ENCODE data around the gene ACOX3.

The ACOX3 gene

DNA sequence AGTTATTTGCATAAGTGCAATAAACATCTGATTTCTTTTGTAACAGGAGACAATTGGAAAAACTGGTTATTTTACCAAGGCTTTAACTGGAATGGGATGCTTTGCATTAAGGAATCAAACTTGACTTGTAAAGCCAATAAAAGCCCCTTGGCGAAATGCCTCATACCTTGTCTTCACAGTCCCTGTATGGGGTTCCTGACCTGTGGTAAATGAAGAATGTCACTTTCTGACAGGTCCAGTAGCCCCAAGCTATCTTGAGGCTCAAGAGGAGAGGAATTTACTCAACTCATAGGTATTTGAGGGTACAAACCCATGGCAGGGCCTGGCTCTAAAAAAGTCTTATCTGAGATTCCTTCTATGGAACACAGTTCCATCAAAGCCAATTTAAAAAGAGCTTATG lies 78.0 kb downstream of the ACOX3 start:
- H3K4me3 ChIP-seq (ENCODE audit: low read depth, low read length) = no peak overlapping the region
- H3K27me3 ChIP-seq = no peaks in the 10 kb centered on the region
- H3K4me1 ChIP-seq = peaks cover 7% of the 10 kb centered on the region; the same call in 1 of the 2 replicates
- DNase-seq = no peak
- no peaks in the 10 kb centered on the region for H3K9me3 ChIP-seq
- TF ChIP-seq, protein P1, sequence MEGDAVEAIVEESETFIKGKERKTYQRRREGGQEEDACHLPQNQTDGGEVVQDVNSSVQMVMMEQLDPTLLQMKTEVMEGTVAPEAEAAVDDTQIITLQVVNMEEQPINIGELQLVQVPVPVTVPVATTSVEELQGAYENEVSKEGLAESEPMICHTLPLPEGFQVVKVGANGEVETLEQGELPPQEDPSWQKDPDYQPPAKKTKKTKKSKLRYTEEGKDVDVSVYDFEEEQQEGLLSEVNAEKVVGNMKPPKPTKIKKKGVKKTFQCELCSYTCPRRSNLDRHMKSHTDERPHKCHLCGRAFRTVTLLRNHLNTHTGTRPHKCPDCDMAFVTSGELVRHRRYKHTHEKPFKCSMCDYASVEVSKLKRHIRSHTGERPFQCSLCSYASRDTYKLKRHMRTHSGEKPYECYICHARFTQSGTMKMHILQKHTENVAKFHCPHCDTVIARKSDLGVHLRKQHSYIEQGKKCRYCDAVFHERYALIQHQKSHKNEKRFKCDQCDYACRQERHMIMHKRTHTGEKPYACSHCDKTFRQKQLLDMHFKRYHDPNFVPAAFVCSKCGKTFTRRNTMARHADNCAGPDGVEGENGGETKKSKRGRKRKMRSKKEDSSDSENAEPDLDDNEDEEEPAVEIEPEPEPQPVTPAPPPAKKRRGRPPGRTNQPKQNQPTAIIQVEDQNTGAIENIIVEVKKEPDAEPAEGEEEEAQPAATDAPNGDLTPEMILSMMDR (IDR thresholded peaks at IDR 0.05; ENCODE audit: low read depth, low read length) = no peak
- H3K36me3 ChIP-seq = no peaks in the 10 kb centered on the region

DNA sequence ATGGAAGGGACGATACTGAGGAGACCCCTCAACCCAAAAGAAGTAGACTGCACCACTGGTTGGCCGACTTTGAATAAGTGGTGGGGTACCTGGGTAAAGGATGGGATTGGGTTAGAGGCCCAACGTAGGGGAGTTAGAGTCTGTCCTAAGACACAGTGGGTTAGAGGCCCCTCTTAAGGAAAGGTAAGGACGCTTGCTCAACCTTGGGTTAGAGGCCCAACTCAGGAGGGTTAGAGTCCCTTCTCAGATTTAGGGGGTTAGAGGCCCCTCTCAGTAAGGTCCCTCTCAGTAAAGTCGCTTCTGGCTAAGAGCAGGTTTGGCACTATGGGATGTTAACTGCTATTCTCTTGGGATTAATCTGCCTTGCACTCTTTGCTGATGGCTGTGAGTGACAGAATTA lies 81.3 kb downstream of the ACOX3 start:
- DNase-seq = no peak
- no peak overlapping the region for H3K4me3 ChIP-seq (ENCODE audit: low read depth, low read length)
- TF ChIP-seq, protein P1 (IDR thresholded peaks at IDR 0.05; ENCODE audit: low read depth, low read length) = no peak
- H3K9me3 ChIP-seq = no peaks in the 10 kb centered on the region
- no peaks in the 10 kb centered on the region for H3K27me3 ChIP-seq
- H3K36me3 ChIP-seq = no peaks in the 10 kb centered on the region
- H3K4me1 ChIP-seq = no peaks in the 10 kb centered on the region

DNA sequence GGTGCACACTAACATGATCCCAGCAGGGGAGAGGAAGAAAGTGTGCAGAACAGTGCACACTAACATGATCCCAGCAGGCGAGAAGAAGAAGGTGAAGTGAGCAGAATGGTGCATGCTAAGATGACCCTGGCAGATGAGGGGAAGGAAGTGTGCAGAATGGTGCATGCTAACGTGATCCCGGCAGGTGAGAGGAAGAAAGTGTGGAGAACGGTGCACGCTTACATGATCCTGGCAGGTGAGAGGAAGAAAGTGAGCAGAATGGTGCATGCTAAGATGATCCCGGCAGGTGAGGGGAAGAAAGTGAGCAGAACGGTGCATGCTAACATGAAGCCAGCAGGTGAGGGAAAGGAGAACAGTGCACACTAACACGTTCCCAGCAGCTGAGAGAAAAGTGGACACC lies 83.7 kb downstream of the ACOX3 start:
- Histone ChIP-seq H3K27me3 (no peaks in the 10 kb centered on the region), H3K36me3 (no peaks in the 10 kb centered on the region), H3K4me1 (no peaks in the 10 kb centered on the region), H3K9me3 (no peaks in the 10 kb centered on the region), H3K4me3 (ENCODE audit: low read depth, low read length) (no peak overlapping the region)
- DNase-seq = no peak
- TF ChIP-seq, protein P1 (IDR thresholded peaks at IDR 0.05; ENCODE audit: low read depth, low read length) = no peak

DNA sequence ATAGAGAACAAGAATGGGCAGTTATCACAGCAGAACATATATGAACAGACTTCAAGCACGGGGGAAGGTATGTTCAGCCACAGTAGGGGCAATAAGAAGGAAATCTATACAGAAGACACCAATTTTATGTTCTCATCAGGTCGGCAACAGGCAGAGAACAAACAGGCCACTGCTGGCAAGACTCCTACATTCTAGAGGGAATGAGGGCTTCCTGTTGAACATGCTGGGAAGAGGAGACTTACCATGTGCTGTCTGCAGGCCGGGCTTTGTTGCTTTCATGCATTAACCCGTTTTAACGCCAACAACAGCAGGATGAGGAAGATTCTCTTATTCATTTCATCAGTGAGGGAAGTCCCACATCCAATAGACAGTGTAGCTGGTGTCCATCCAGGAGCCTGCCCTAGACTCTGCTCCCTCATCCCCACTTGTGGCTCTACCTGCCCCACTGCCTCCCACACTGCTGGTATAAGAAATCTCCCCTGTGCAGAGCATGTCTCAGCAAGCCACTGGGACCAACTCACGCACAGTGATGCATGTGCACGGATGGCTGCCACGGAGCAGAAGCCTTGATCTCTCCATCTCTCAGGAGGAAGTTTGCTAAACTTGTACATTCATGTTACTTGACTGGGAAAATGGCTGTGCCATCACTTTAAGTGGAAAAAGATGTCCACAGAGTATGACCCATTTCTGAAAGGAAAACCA lies 84.5 kb downstream of the ACOX3 start:
- Histone ChIP-seq H3K36me3 (no peaks in the 10 kb centered on the region), H3K9me3 (no peaks in the 10 kb centered on the region), H3K4me3 (ENCODE audit: low read depth, low read length) (no peak overlapping the region), H3K27me3 (no peaks in the 10 kb centered on the region), H3K4me1 (no peaks in the 10 kb centered on the region)
- no peak for DNase-seq
- TF ChIP-seq, protein P1 (IDR thresholded peaks at IDR 0.05; ENCODE audit: low read depth, low read length) = no peak

DNA sequence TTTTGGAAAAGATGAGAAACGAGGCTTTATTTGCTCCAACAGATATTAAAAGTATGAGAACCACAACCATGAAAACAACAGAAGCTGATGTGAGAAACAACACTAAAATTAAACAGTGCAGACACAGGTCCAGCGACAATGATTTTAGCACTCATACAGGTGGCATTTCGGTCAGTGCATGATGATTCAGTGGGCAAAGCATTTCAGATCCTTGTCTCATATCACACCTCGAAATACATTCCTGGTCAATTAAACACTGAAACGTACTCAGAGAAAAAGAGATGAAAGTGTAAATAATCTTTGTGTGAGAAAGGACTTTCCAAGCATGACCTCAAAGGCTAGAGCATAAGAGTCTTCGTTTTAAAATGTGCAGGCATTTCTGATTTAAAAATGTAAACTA lies 85.2 kb downstream of the ACOX3 start:
- Histone ChIP-seq H3K36me3 (no peaks in the 10 kb centered on the region), H3K4me1 (no peaks in the 10 kb centered on the region), H3K9me3 (no peaks in the 10 kb centered on the region), H3K4me3 (ENCODE audit: low read depth, low read length) (no peak overlapping the region), H3K27me3 (no peaks in the 10 kb centered on the region)
- DNase-seq = no peak
- TF ChIP-seq, protein P1 (IDR thresholded peaks at IDR 0.05; ENCODE audit: low read depth, low read length) = no peak

DNA sequence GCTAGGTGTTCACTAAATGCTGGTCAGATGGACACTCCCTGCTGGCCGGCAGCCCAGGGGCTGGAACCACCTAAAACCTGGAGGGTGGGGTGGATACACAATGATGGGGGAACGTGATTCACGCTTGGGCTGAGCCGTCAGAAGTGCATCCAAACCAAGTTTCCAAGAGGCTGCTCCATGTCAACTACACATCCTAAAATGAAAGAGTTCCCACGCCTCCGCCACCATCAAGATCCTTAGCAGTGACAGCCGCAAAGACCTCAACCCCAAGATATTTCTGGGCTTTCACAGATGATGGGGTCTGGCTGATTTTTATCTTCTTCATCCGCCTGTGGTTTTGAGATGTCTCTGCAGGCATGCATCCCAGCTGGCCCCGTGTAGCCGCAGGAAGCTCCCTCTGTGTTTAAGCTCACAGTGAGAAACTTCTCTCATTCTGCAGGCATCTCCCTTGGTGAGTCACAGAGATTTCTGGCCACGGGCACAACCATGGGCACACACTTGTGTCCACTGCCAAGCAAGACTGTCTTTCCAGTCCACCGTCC lies 86.5 kb downstream of the ACOX3 start:
- TF ChIP-seq, protein P1 (IDR thresholded peaks at IDR 0.05; ENCODE audit: low read depth, low read length) = no peak
- H3K36me3 ChIP-seq = no peaks in the 10 kb centered on the region
- H3K4me1 ChIP-seq = no peaks in the 10 kb centered on the region
- H3K27me3 ChIP-seq = no peaks in the 10 kb centered on the region
- H3K9me3 ChIP-seq = no peaks in the 10 kb centered on the region
- DNase-seq = no peak
- no peak overlapping the region for H3K4me3 ChIP-seq (ENCODE audit: low read depth, low read length)

All from BE2C (cell line).